GM12878 (cell line): ENCODE data around the gene KRT20. TPM values are rescaled to one million over a fixed set of nuclear protein-coding genes. Genes with fewer than 3 reads are reported as not detected.

Experiments
- ATAC-seq: fragments of 200-7000 bp; cut with Tn5 transposase; 3 replicates; pipeline ENCODE4 v1.9.1; 2020; ENCODE audit warnings: mild to moderate bottlenecking, moderate library complexity
- BruUV-seq: library from RNA; stranded (reverse); fragments of 400-500 nt; replicated peaks from 2 replicates; lab custom pipeline; 2021; lab: Mats Ljungman, UMichigan
- CTCF ChIA-PET: fragments of 300-600 bp; sonication (Branson Sonifier 250); formaldehyde crosslinking; extraction: SDS; loops from one replicate; lab custom pipeline; 2021; ENCODE audit warnings: inconsistent platforms; lab: Yijun Ruan, JAX
- POLR2A ChIA-PET: fragments of 350-600 bp; formaldehyde crosslinking; extraction: SDS; loops from one replicate; lab custom pipeline; 2021; ENCODE audit warnings: inconsistent platforms; lab: Charles Lee
- RAD21 ChIA-PET: fragments of 300-600 bp; sonication (Branson Sonifier 250); formaldehyde crosslinking; loops from one replicate; lab custom pipeline; 2023; ENCODE audit warnings: antibody characterized with exemption; ENCODE audit not compliant: unreplicated experiment; lab: Charles Lee
- SMC1A ChIA-PET: fragments of 300-600 bp; sonication (Branson Sonifier 250); formaldehyde crosslinking; loops from one replicate; lab custom pipeline; 2023; ENCODE audit not compliant: unreplicated experiment, uncharacterized antibody; lab: Charles Lee
- DNase-seq: peaks from one replicate; pipeline ENCODE4 v3.0.0-alpha.2; 2011; ENCODE audit warnings: low read depth, low spot score
- FAIRE-seq: peaks from 3 replicates; lab custom pipeline; 2011; peaks lifted over from hg19 to GRCh38; lab: Jason Lieb, UNC
- H2AFZ ChIP-seq: 2 replicates; pipeline ENCODE4 v1.6.0; 2011; ENCODE audit warnings: low read depth, low read length, control low read depth; ENCODE audit not compliant: control insufficient read depth
- H3K27ac ChIP-seq: 2 replicates; pipeline ENCODE4 v1.5.1; 2011; ENCODE audit warnings: control low read depth; ENCODE audit not compliant: control insufficient read depth, insufficient read depth
- H3K27me3 ChIP-seq, 2 experiments: replicated peaks in 1 of 2; 2 replicates each; pipeline versions ENCODE4 v1.6.0 to v1.6.1; 2011; ENCODE audit warnings: low read length in 1 of 2; ENCODE audit not compliant: control insufficient read depth in 2 of 2, insufficient read depth in 2 of 2
- H3K36me3 ChIP-seq, 2 experiments: 2 replicates each; pipeline ENCODE4 v1.5.1; 2011; ENCODE audit warnings: low read length in 1 of 2; ENCODE audit not compliant: control insufficient read depth in 2 of 2, insufficient read depth in 2 of 2
- H3K4me1 ChIP-seq: 2 replicates; pipeline ENCODE4 v1.6.1; 2011; ENCODE audit warnings: mild to moderate bottlenecking, low read length, moderate library complexity, mixed read lengths; ENCODE audit not compliant: control insufficient read depth, insufficient read depth
- H3K4me2 ChIP-seq: 2 replicates; pipeline ENCODE4 v1.6.0; 2011; ENCODE audit warnings: control low read depth; ENCODE audit not compliant: control insufficient read depth, insufficient read depth
- H3K4me3 ChIP-seq: fragments of 200-600 bp; sonication (generic); 2 replicates; pipeline ENCODE4 v1.5.1; 2016
- H3K79me2 ChIP-seq: 2 replicates; pipeline ENCODE4 v1.6.0; 2011; ENCODE audit warnings: low read length; ENCODE audit not compliant: control insufficient read depth, insufficient read depth
- H3K9ac ChIP-seq: 2 replicates; pipeline ENCODE4 v1.8.0; 2011; ENCODE audit warnings: low read length, control low read depth, mixed read lengths; ENCODE audit not compliant: control insufficient read depth, insufficient read depth
- H3K9me3 ChIP-seq: replicated peaks from 3 replicates; pipeline ENCODE4 v1.5.1; 2011; ENCODE audit warnings: mild to moderate bottlenecking, low read length; ENCODE audit not compliant: control insufficient read depth, insufficient read depth
- H4K20me1 ChIP-seq: 2 replicates; pipeline ENCODE4 v1.6.0; 2011; ENCODE audit not compliant: control insufficient read depth, insufficient read depth
- JUNB ChIP-seq: IDR thresholded peaks from 2 replicates; pipeline ENCODE4 v1.6.1; 2016; ENCODE audit warnings: antibody characterized with exemption, mild to moderate bottlenecking
- MLLT1 ChIP-seq: fragments of 450-650 bp; IDR thresholded peaks from 2 replicates; pipeline ENCODE4 v1.6.1; 2016; ENCODE audit warnings: mild to moderate bottlenecking
- NFYA ChIP-seq: IDR thresholded peaks from 2 replicates; pipeline ENCODE4 v1.6.1; 2011; ENCODE audit warnings: low read depth, mild to moderate bottlenecking, low read length, improper control_type of control experiment, borderline replicate concordance
- NR2C2 ChIP-seq: IDR thresholded peaks from 2 replicates; pipeline ENCODE4 v1.6.1; 2011; ENCODE audit warnings: borderline replicate concordance, low read depth; ENCODE audit not compliant: control insufficient read depth, insufficient read length
- RFX5 ChIP-seq: IDR thresholded peaks from 2 replicates; pipeline ENCODE4 v1.6.1; 2011; ENCODE audit warnings: low read depth, low read length, improper control_type of control experiment
- ZNF384 ChIP-seq: IDR thresholded peaks from 2 replicates; pipeline ENCODE4 v1.6.1; 2012; ENCODE audit warnings: low read depth, mild to moderate bottlenecking, low read length, improper control_type of control experiment, borderline replicate concordance
- WGBS: methylation state at CpG from one replicate; pipeline ENCODE4 v1.1.6; 2016; ENCODE audit warnings: low lambda C conversion rate; ENCODE audit not compliant: insufficient replicate concordance, insufficient coverage; ENCODE audit errors: missing lambda C conversion rate; 5-methylcytosine and 5-hydroxymethylcytosine counted together
- in situ Hi-C: fragments of 300-500 bp; cut with MboI; formaldehyde crosslinking; loops from 9 replicates; pipeline ENCODE4 v1.14.3; 2018; ENCODE audit warnings: mixed read lengths
- intact Hi-C: fragments of 100-400 bp; cut with micrococcal nuclease; formaldehyde crosslinking; loops from one replicate; pipeline ENCODE4 v1.14.2; 2022; ENCODE audit not compliant: unreplicated experiment
- polyA plus RNA-seq, 11 experiments: library from polyadenylated mRNA; depleted of rRNA in 4 of 11; unstranded in 6 of 11; stranded (reverse) in 5 of 11; fragments of >200 nt; fragmentation: Nextera tagmentation in 4 of 11; fragmentation: Illumina TruSeq in 1 of 11; extraction: Ambion mirVana in 4 of 11; extraction: Trizol in 1 of 11; gene quantifications; 1 replicate in 1 of 11; 2 replicates in 10 of 11; pipeline versions ENCODE4 v1.2.1 to v1.2.3, GENCODE V29; 2011 to 2016; ENCODE audit warnings: inconsistent platforms in 2 of 11, missing spikeins in 2 of 11, low read depth in 1 of 11
- total RNA-seq, 4 experiments: library from RNA; depleted of rRNA in 3 of 4; stranded (reverse); fragments of >200 nt in 3 of 4; fragmentation: Illumina TruSeq in 1 of 4; extraction: Trizol in 1 of 4; gene quantifications; 2 replicates each; pipeline versions ENCODE4 v1.2.1 to v1.2.3, GENCODE V29; 2013 to 2021

Gene KRT20
- total and polyA plus RNA-seq, 10 of the 15 experiments (the other 5 are each of a cell fraction or from before 2014, with no cell fraction given): 0.23 TPM; not detected in 9

GRCh38 chr17:40901981-40902474 is 17.0 kb upstream of the KRT20 start:
- no peak for TF ChIP-seq RFX5
- peak; percentile 23; the same call in 1 of the 2 replicates for TF ChIP-seq JUNB
- TF ChIP-seq, all 136 proteins: peak for 1
- Histone ChIP-seq H3K36me3 (no peaks in the 10 kb centered on the region), H3K79me2 (no peaks in the 10 kb centered on the region), H3K9me3 (no peaks in the 10 kb centered on the region), H3K4me3 (no peak overlapping the region), H2AFZ (no peak overlapping the region), H3K27me3 (no peaks in the 10 kb centered on the region; a peak in 2 of 4 replicates), H3K27ac (no peak overlapping the region), H3K9ac (no peak overlapping the region), H4K20me1 (no peaks in the 10 kb centered on the region), H3K4me1 (no peaks in the 10 kb centered on the region), H3K4me2 (no peak overlapping the region)
- WGBS: 27% methylated on average over 1 of the region's 1 CpG
- DNase-seq (no peak), ATAC-seq (peak; percentile 40), FAIRE-seq (no peak)
- intact Hi-C loops (no loop called here), in situ Hi-C loops (no loop called here)
- SMC1A ChIA-PET: interaction anchor here (0.8 to 1.8 kb wide), 3 partner anchors 11 to 761 kb away, joined by 4 to 6 read pairs (median 4); no protein-coding TSS in a partner anchor
- POLR2A ChIA-PET: interaction anchor here (0.6 to 1.2 kb wide), 3 partner anchors 12 to 902 kb away, joined by 3 to 4 read pairs (median 3); no protein-coding TSS in a partner anchor
- RAD21 ChIA-PET: interaction anchor here (0.9 to 1.1 kb wide), 2 partner anchors 14 to 283 kb away, joined by 3 to 4 read pairs; no protein-coding TSS in a partner anchor
- CTCF ChIA-PET: interaction anchor here (0.7 to 1.6 kb wide), 8 partner anchors 15 to 830 kb away, joined by 3 to 4 read pairs (median 3); no protein-coding TSS in a partner anchor
- BruUV-seq: no TSS peak

GRCh38 chr17:40900809-40901356 is 15.8 kb upstream of the KRT20 start:
- CTCF ChIA-PET: interaction anchor here (0.6 to 1.6 kb wide), 5 partner anchors 16 to 901 kb away, joined by 3 to 4 read pairs (median 4); no protein-coding TSS in a partner anchor
- SMC1A ChIA-PET: interaction anchor here (1.1 to 1.8 kb wide), 2 partner anchors 10 to 12 kb away, joined by 3 to 4 read pairs; no protein-coding TSS in a partner anchor
- in situ Hi-C loops: no loop called here
- no TSS peak for BruUV-seq
- Histone ChIP-seq H3K79me2 (no peaks in the 10 kb centered on the region), H4K20me1 (no peaks in the 10 kb centered on the region), H3K9me3 (no peaks in the 10 kb centered on the region), H3K27me3 (no peaks in the 10 kb centered on the region; a peak in 2 of 4 replicates), H3K4me2 (no peak overlapping the region), H3K9ac (no peak overlapping the region), H3K36me3 (no peaks in the 10 kb centered on the region), H3K4me3 (no peak overlapping the region), H2AFZ (no peak overlapping the region), H3K27ac (no peak overlapping the region), H3K4me1 (no peaks in the 10 kb centered on the region)
- no peak for TF ChIP-seq MLLT1
- no peak for TF ChIP-seq NFYA
- no peak for TF ChIP-seq ZNF384
- TF ChIP-seq NR2C2: no peak
- intact Hi-C loops: no loop called here
- WGBS: 12% methylated on average over 5 of the region's 5 CpGs
- RAD21 ChIA-PET: no interaction called here
- no peak for DNase-seq
- FAIRE-seq: no peak
- no peak for ATAC-seq
- POLR2A ChIA-PET: interaction anchor here (0.5 to 1.2 kb wide), 2 partner anchors 13 to 546 kb away, joined by 4 to 6 read pairs; no protein-coding TSS in a partner anchor
